Keratinocyte (primary cell): ENCODE results near the gene IL23A.
"Not testable (repeated sequence)": the region's sequence is repeated elsewhere in the genome, so short reads cannot be mapped to it uniquely, and the experiment has no call there.

ENCODE experiments used
- EZH2 ChIP-seq: IDR thresholded peaks from one replicate; pipeline ENCODE4 v1.6.1; 2012; ENCODE audit warnings: inconsistent platforms, mild to moderate bottlenecking, low read length, moderate library complexity
- TF ChIP-seq, protein P1 (sequence below), 3 experiments: IDR thresholded peaks in 1 of 3; conservative IDR thresholded peaks in 1 of 3; optimal IDR thresholded peaks in 1 of 3; 2 replicates in 2 of 3; 3 replicates in 1 of 3; pipeline versions ENCODE3 to v1.5.1; 2011; ENCODE audit warnings: low read length in 3 of 3, mild to moderate bottlenecking in 3 of 3, moderate library complexity in 2 of 3, control low read depth in 1 of 3, inconsistent platforms in 1 of 3; ENCODE audit not compliant: insufficient read depth in 2 of 3; ENCODE audit errors: extremely low read depth in 1 of 3

DNA sequence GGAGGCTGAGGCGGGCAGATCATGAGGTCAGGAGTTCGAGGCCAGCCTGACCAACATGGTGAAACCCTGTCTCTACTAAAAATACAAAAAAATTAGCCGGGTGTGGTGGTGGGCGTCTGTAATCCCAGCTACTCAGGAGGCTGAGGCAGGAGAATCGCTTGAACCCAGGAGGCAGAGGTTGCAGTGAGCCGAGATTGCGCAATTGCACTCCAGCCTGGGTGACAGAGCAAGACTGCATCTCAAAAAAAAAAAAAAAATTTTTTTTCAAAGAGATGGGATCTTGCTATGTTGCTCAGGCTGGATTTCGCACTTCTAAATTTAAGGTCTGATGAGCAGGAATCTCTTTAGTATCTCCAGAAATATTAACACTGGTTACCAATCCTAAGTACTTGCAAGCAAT is 17.1 kb upstream of the IL23A start:
- TF ChIP-seq, protein P1, sequence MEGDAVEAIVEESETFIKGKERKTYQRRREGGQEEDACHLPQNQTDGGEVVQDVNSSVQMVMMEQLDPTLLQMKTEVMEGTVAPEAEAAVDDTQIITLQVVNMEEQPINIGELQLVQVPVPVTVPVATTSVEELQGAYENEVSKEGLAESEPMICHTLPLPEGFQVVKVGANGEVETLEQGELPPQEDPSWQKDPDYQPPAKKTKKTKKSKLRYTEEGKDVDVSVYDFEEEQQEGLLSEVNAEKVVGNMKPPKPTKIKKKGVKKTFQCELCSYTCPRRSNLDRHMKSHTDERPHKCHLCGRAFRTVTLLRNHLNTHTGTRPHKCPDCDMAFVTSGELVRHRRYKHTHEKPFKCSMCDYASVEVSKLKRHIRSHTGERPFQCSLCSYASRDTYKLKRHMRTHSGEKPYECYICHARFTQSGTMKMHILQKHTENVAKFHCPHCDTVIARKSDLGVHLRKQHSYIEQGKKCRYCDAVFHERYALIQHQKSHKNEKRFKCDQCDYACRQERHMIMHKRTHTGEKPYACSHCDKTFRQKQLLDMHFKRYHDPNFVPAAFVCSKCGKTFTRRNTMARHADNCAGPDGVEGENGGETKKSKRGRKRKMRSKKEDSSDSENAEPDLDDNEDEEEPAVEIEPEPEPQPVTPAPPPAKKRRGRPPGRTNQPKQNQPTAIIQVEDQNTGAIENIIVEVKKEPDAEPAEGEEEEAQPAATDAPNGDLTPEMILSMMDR (optimal IDR thresholded peaks at IDR 0.05 in 1 of 3, IDR thresholded peaks at IDR 0.05 in 1 of 3, conservative IDR thresholded peaks at IDR 0.05 in 1 of 3; ENCODE audit: extremely low read depth in 1 of 3, insufficient read depth in 2 of 3, low read length in 3 of 3) = not testable (repeated sequence)
- not testable (repeated sequence) for TF ChIP-seq EZH2
